ENCODE data around the gene NUP42.
"Not testable (repeated sequence)": the region's sequence is repeated elsewhere in the genome, so short reads cannot be mapped to it uniquely, and the experiment has no call there.

GRCh38 chr7:23193650-23194227 is 11.9 kb downstream of the NUP42 start:
- not testable (repeated sequence) for TF ChIP-seq POLR2A (IDR thresholded peaks at IDR 0.05; ENCODE audit: low read depth, low read length); POLR2AphosphoS5 (IDR thresholded peaks at IDR 0.05; ENCODE audit: low read depth, low read length); PAX5 (IDR thresholded peaks at IDR 0.05; ENCODE audit: insufficient read depth, low read length, severe bottlenecking); POU2F2 (IDR thresholded peaks at IDR 0.05; ENCODE audit: low read depth, low read length)

Data from GM12891 (cell line).